Ascending aorta (tissue), 2 donors: Measurements from ENCODE around the gene TEKTIP1. TPM values are rescaled to one million over a fixed set of nuclear protein-coding genes. Genes with fewer than 3 reads are reported as not detected.
"Not testable (repeated sequence)": the region's sequence is repeated elsewhere in the genome, so short reads cannot be mapped to it uniquely, and the experiment has no call there.

Experiments used
- DNase-seq, 2 donors: peaks; one replicate each; pipeline ENCODE4 v3.0.0-alpha.2; 2019; ENCODE audit warnings: low spot score in 2 of 2
- H3K27ac ChIP-seq, 2 donors: fragments of 200-600 bp; sonication (generic); one replicate each; pipeline ENCODE4 v1.5.1; 2016 to 2017; ENCODE audit warnings: mild to moderate bottlenecking in 1 of 2
- H3K27me3 ChIP-seq: fragments of 200-600 bp; sonication (generic); one replicate; pipeline ENCODE4 v1.5.1; 2017
- H3K36me3 ChIP-seq, 2 donors: fragments of 200-600 bp; sonication (generic); one replicate each; pipeline ENCODE4 v1.5.1; 2016
- H3K4me1 ChIP-seq, 2 donors: fragments of 200-600 bp; sonication (generic); one replicate each; pipeline ENCODE4 v1.5.1; 2016 to 2017; ENCODE audit warnings: mild to moderate bottlenecking in 1 of 2
- H3K4me3 ChIP-seq, 2 donors: fragments of 200-600 bp; sonication (generic); one replicate each; pipeline ENCODE4 v1.5.1; 2016 to 2017; ENCODE audit warnings: mild to moderate bottlenecking in 1 of 2
- H3K9me3 ChIP-seq, 2 donors: fragments of 200-600 bp; sonication (generic); one replicate each; pipeline ENCODE4 v1.5.1; 2016
- intact Hi-C: fragments of 100-400 bp; cut with DNase I; formaldehyde crosslinking; loops from one replicate; pipeline ENCODE4 v1.15.1; 2023
- total RNA-seq: library from RNA; depleted of rRNA; stranded (reverse); fragments of >200 nt; gene quantifications from one replicate; pipeline ENCODE4 v1.1.0, GENCODE V29; 2016
- TF ChIP-seq, protein P1 (sequence below), 3 experiments: fragments of 200-600 bp in 2 of 3; fragments of 450-650 bp in 1 of 3; sonication (generic) in 2 of 3; IDR thresholded peaks; one replicate each; pipeline ENCODE4 v1.5.1; 2016 to 2019; ENCODE audit warnings: antibody characterized with exemption in 3 of 3, mild to moderate bottlenecking in 1 of 3, moderate library complexity in 1 of 3

TEKTIP1 gene
- total RNA-seq, 1 donor from 2014 or later, result not detected

GRCh38 chr19:3528539-3529211 is 10.3 kb upstream of the TEKTIP1 start:
- H3K4me1 ChIP-seq, result no peaks in the 10 kb centered on the region
- no peaks in the 10 kb centered on the region for H3K27me3 ChIP-seq
- no peak overlapping the region for H3K27ac ChIP-seq
- DNase-seq, result no peak
- intact Hi-C loops, result no loop called here
- H3K9me3 ChIP-seq, result no peaks in the 10 kb centered on the region
- TF ChIP-seq, protein P1, sequence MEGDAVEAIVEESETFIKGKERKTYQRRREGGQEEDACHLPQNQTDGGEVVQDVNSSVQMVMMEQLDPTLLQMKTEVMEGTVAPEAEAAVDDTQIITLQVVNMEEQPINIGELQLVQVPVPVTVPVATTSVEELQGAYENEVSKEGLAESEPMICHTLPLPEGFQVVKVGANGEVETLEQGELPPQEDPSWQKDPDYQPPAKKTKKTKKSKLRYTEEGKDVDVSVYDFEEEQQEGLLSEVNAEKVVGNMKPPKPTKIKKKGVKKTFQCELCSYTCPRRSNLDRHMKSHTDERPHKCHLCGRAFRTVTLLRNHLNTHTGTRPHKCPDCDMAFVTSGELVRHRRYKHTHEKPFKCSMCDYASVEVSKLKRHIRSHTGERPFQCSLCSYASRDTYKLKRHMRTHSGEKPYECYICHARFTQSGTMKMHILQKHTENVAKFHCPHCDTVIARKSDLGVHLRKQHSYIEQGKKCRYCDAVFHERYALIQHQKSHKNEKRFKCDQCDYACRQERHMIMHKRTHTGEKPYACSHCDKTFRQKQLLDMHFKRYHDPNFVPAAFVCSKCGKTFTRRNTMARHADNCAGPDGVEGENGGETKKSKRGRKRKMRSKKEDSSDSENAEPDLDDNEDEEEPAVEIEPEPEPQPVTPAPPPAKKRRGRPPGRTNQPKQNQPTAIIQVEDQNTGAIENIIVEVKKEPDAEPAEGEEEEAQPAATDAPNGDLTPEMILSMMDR (IDR thresholded peaks at IDR 0.05), result no peak
- H3K4me3 ChIP-seq, result no peak overlapping the region
- peaks cover 69 to 71% of the 10 kb centered on the region in 2 donors for H3K36me3 ChIP-seq

- DNase-seq, H3K4me1 ChIP-seq, H3K4me3 ChIP-seq, H3K27me3 ChIP-seq, H3K27ac ChIP-seq, H3K9me3 ChIP-seq, intact Hi-C loops: not testable (repeated sequence)
- peaks cover 70 to 71% of the 10 kb centered on the region in 2 donors for H3K36me3 ChIP-seq
These were observed 9.7 kb upstream of the TEKTIP1 start for GRCh38 chr19:3529299-3529698.

- Histone ChIP-seq H3K27ac (no peak overlapping the region), H3K36me3 (peaks cover 74% of the 10 kb centered on the region in 2 donors), H3K27me3 (no peaks in the 10 kb centered on the region), H3K9me3 (no peaks in the 10 kb centered on the region), H3K4me3 (no peak overlapping the region), H3K4me1 (no peaks in the 10 kb centered on the region)
- TF ChIP-seq, protein P1 (IDR thresholded peaks at IDR 0.05), result no peak
- intact Hi-C loops, result no loop called here
- no peak for DNase-seq
These were observed 8.6 kb upstream of the TEKTIP1 start for GRCh38 chr19:3530389-3530788.

- TF ChIP-seq, protein P1 (IDR thresholded peaks at IDR 0.05), result no peak
- H3K4me1 ChIP-seq, result no peaks in the 10 kb centered on the region
- intact Hi-C loops, result no loop called here
- H3K27ac ChIP-seq, result no peak overlapping the region
- H3K4me3 ChIP-seq, result no peak overlapping the region
- no peaks in the 10 kb centered on the region for H3K27me3 ChIP-seq
- DNase-seq, result no peak
- H3K36me3 ChIP-seq, result peaks cover 69 to 76% of the 10 kb centered on the region in 2 donors
- no peaks in the 10 kb centered on the region for H3K9me3 ChIP-seq
These were observed 7.3 kb upstream of the TEKTIP1 start for GRCh38 chr19:3531716-3532115.

GRCh38 chr19:3532154-3532786 is 6.7 kb upstream of the TEKTIP1 start:
- Histone ChIP-seq H3K36me3 (peaks cover 63 to 71% of the 10 kb centered on the region in 2 donors), H3K9me3 (no peaks in the 10 kb centered on the region), H3K27me3 (no peaks in the 10 kb centered on the region), H3K4me3 (no peak overlapping the region), H3K27ac (no peak overlapping the region), H3K4me1 (no peaks in the 10 kb centered on the region)
- TF ChIP-seq, protein P1 (IDR thresholded peaks at IDR 0.05), result no peak
- no peak for DNase-seq
- intact Hi-C loops, result no loop called here

GRCh38 chr19:3533033-3533432 is 5.9 kb upstream of the TEKTIP1 start:
- Histone ChIP-seq H3K36me3 (peaks cover 60 to 63% of the 10 kb centered on the region in 2 donors), H3K27me3 (no peaks in the 10 kb centered on the region), H3K9me3 (no peaks in the 10 kb centered on the region), H3K27ac (no peak overlapping the region), H3K4me3 (no peak overlapping the region), H3K4me1 (no peaks in the 10 kb centered on the region)
- TF ChIP-seq, protein P1 (IDR thresholded peaks at IDR 0.05), result no peak
- intact Hi-C loops, result no loop called here
- no peak for DNase-seq
